ENCODE results near the gene PLPPR5. TPM values are rescaled to one million over a fixed set of nuclear protein-coding genes. Genes with fewer than 3 reads are reported as not detected.

PLPPR5 gene
- total and polyA plus RNA-seq, 10 of the 15 experiments (the other 5 are each of a cell fraction or from before 2014, with no cell fraction given), result under 0.01 to 0.11 (median 0.02) TPM; not detected in 7

DNA sequence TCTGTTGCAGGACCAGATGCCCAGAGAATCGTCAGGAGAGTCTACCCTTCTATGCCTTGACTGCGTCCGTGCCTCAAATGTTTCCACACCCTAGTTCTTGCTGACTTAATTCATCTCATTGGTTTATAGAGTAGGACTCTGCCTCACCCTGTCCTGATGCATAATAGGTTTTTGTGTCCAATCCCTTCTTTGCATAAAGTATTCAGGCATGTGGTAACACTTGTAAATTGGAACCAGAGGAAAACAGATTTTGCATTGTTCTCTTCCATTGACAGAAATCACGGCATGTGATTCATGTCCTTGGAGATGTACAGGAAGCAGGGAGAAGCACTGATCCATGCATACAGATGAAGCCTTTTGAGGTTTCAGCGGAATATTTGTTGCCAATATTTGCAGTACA lies 29.5 kb downstream of the PLPPR5 start (continued):
- TF ChIP-seq ZBTB40 (IDR thresholded peaks at IDR 0.05; ENCODE audit: borderline replicate concordance), result no peak
- no peak for TF ChIP-seq CBFB (IDR thresholded peaks at IDR 0.05; ENCODE audit: low read depth)
- TF ChIP-seq SREBF2 (IDR thresholded peaks at IDR 0.05; ENCODE audit: low read length), result no peak
- TF ChIP-seq RCOR1 (conservative IDR thresholded peaks at IDR 0.05; ENCODE audit: low read depth, low read length), result no peak
- no peak for TF ChIP-seq RAD21 (IDR thresholded peaks at IDR 0.05; ENCODE audit: insufficient read depth, low read depth, low read length)
- TF ChIP-seq ZBTB11 (CRISPR knock-in tag; IDR thresholded peaks at IDR 0.05), result no peak

Measured in GM12878 (cell line).